ENCODE measurements around the gene XAF1.
"Not testable (repeated sequence)": the region's sequence is repeated elsewhere in the genome, so short reads cannot be mapped to it uniquely, and the experiment has no call there.

Gene XAF1

GRCh38 chr17:6714315-6714874 is 41.5 kb upstream of the XAF1 start:
- Histone ChIP-seq H3K36me3 (ENCODE audit: control insufficient read depth, insufficient read depth, low read length) (no peaks in the 10 kb centered on the region), H3K27me3 (ENCODE audit: control insufficient read depth, insufficient read depth, low read length) (peaks cover 27% of the 10 kb centered on the region), H3K4me3 (ENCODE audit: low read length) (no peak overlapping the region), H3K4me1 (ENCODE audit: control insufficient read depth, insufficient read depth, low read length) (no peaks in the 10 kb centered on the region), H3K9ac (ENCODE audit: low read length) (no peak overlapping the region), H3K27ac (ENCODE audit: low read depth, low read length) (no peak overlapping the region)

- Histone ChIP-seq H3K36me3 (ENCODE audit: control insufficient read depth, insufficient read depth, low read length) (no peaks in the 10 kb centered on the region), H3K4me3 (ENCODE audit: low read length) (no peak overlapping the region), H3K27ac (ENCODE audit: low read depth, low read length) (no peak overlapping the region), H3K27me3 (ENCODE audit: control insufficient read depth, insufficient read depth, low read length) (peaks cover 21% of the 10 kb centered on the region), H3K4me1 (ENCODE audit: control insufficient read depth, insufficient read depth, low read length) (no peaks in the 10 kb centered on the region), H3K9ac (ENCODE audit: low read length) (no peak overlapping the region)
These were observed 39.1 kb upstream of the XAF1 start for GRCh38 chr17:6716736-6717135.

- Histone ChIP-seq H3K27ac (ENCODE audit: low read depth, low read length) (no peak overlapping the region), H3K4me3 (ENCODE audit: low read length) (no peak overlapping the region), H3K27me3 (ENCODE audit: control insufficient read depth, insufficient read depth, low read length) (no peaks in the 10 kb centered on the region)
These were observed 34.1 kb upstream of the XAF1 start for GRCh38 chr17:6721744-6722143.

GRCh38 chr17:6724009-6724408 is 31.8 kb upstream of the XAF1 start:
- no peak overlapping the region for H3K4me3 ChIP-seq (ENCODE audit: low read length)
- no peak overlapping the region for H3K27ac ChIP-seq (ENCODE audit: low read depth, low read length)
- no peaks in the 10 kb centered on the region for H3K36me3 ChIP-seq (ENCODE audit: control insufficient read depth, insufficient read depth, low read length)
- H3K4me1 ChIP-seq (ENCODE audit: control insufficient read depth, insufficient read depth, low read length), result no peaks in the 10 kb centered on the region
- no peak overlapping the region for H3K9ac ChIP-seq (ENCODE audit: low read length)
- no peaks in the 10 kb centered on the region for H3K27me3 ChIP-seq (ENCODE audit: control insufficient read depth, insufficient read depth, low read length)

More at GRCh38 chr17:6721744-6722143, 34.1 kb upstream of the XAF1 start:
- H3K4me1 ChIP-seq (ENCODE audit: control insufficient read depth, insufficient read depth, low read length), result no peaks in the 10 kb centered on the region
- H3K9ac ChIP-seq (ENCODE audit: low read length), result no peak overlapping the region
- no peaks in the 10 kb centered on the region for H3K36me3 ChIP-seq (ENCODE audit: control insufficient read depth, insufficient read depth, low read length)

- Histone ChIP-seq H3K36me3 (ENCODE audit: control insufficient read depth, insufficient read depth, low read length) (no peaks in the 10 kb centered on the region), H3K27me3 (ENCODE audit: control insufficient read depth, insufficient read depth, low read length) (no peaks in the 10 kb centered on the region), H3K4me1 (ENCODE audit: control insufficient read depth, insufficient read depth, low read length) (no peaks in the 10 kb centered on the region), H3K4me3 (ENCODE audit: low read length) (no peak overlapping the region), H3K9ac (ENCODE audit: low read length) (no peak overlapping the region), H3K27ac (ENCODE audit: low read depth, low read length) (no peak overlapping the region)
These were observed 26.3 kb upstream of the XAF1 start for GRCh38 chr17:6729531-6729930.

GRCh38 chr17:6746665-6747064 is 9.2 kb upstream of the XAF1 start:
- not testable (repeated sequence) for H3K9ac ChIP-seq (ENCODE audit: low read length); H3K36me3 ChIP-seq (ENCODE audit: control insufficient read depth, insufficient read depth, low read length); H3K4me3 ChIP-seq (ENCODE audit: low read length); H3K27me3 ChIP-seq (ENCODE audit: control insufficient read depth, insufficient read depth, low read length); H3K27ac ChIP-seq (ENCODE audit: low read depth, low read length); H3K4me1 ChIP-seq (ENCODE audit: control insufficient read depth, insufficient read depth, low read length)

- Histone ChIP-seq H3K9ac (ENCODE audit: low read length) (no peak overlapping the region), H3K36me3 (ENCODE audit: control insufficient read depth, insufficient read depth, low read length) (no peaks in the 10 kb centered on the region), H3K4me3 (ENCODE audit: low read length) (no peak overlapping the region), H3K4me1 (ENCODE audit: control insufficient read depth, insufficient read depth, low read length) (peaks cover 12% of the 10 kb centered on the region), H3K27ac (ENCODE audit: low read depth, low read length) (no peak overlapping the region), H3K27me3 (ENCODE audit: control insufficient read depth, insufficient read depth, low read length) (no peaks in the 10 kb centered on the region)
These were observed 7.2 kb upstream of the XAF1 start for GRCh38 chr17:6748617-6749016.

- Histone ChIP-seq H3K9ac (ENCODE audit: low read length) (no peak overlapping the region), H3K4me1 (ENCODE audit: control insufficient read depth, insufficient read depth, low read length) (peaks cover 14% of the 10 kb centered on the region), H3K27me3 (ENCODE audit: control insufficient read depth, insufficient read depth, low read length) (no peaks in the 10 kb centered on the region), H3K27ac (ENCODE audit: low read depth, low read length) (no peak overlapping the region), H3K36me3 (ENCODE audit: control insufficient read depth, insufficient read depth, low read length) (no peaks in the 10 kb centered on the region), H3K4me3 (ENCODE audit: low read length) (no peak overlapping the region)
These were observed 6.3 kb upstream of the XAF1 start for GRCh38 chr17:6749519-6749918.

- H3K36me3 ChIP-seq (ENCODE audit: control insufficient read depth, insufficient read depth, low read length), result no peaks in the 10 kb centered on the region
- peaks cover 25% of the 10 kb centered on the region for H3K4me1 ChIP-seq (ENCODE audit: control insufficient read depth, insufficient read depth, low read length)
- no peaks in the 10 kb centered on the region for H3K27me3 ChIP-seq (ENCODE audit: control insufficient read depth, insufficient read depth, low read length)
- H3K4me3 ChIP-seq (ENCODE audit: low read length), result peak overlapping the region; percentile 24
- peak overlapping the region; percentile 70 for H3K27ac ChIP-seq (ENCODE audit: low read depth, low read length)
- no peak overlapping the region for H3K9ac ChIP-seq (ENCODE audit: low read length)
These were observed 3.6 kb upstream of the XAF1 start for GRCh38 chr17:6752068-6752909.

- peak overlapping the region; percentile 11 for H3K4me3 ChIP-seq (ENCODE audit: low read length)
- H3K4me1 ChIP-seq (ENCODE audit: control insufficient read depth, insufficient read depth, low read length), result peaks cover 25% of the 10 kb centered on the region
- peak overlapping the region; percentile 70 for H3K27ac ChIP-seq (ENCODE audit: low read depth, low read length)
- no peaks in the 10 kb centered on the region for H3K36me3 ChIP-seq (ENCODE audit: control insufficient read depth, insufficient read depth, low read length)
- H3K9ac ChIP-seq (ENCODE audit: low read length), result no peak overlapping the region
- H3K27me3 ChIP-seq (ENCODE audit: control insufficient read depth, insufficient read depth, low read length), result no peaks in the 10 kb centered on the region
These were observed 2.8 kb upstream of the XAF1 start for GRCh38 chr17:6753006-6753445.

- no peak overlapping the region for H3K9ac ChIP-seq (ENCODE audit: low read length)
- H3K4me1 ChIP-seq (ENCODE audit: control insufficient read depth, insufficient read depth, low read length), result peaks cover 25% of the 10 kb centered on the region
- no peak overlapping the region for H3K27ac ChIP-seq (ENCODE audit: low read depth, low read length)
- H3K4me3 ChIP-seq (ENCODE audit: low read length), result no peak overlapping the region
- H3K36me3 ChIP-seq (ENCODE audit: control insufficient read depth, insufficient read depth, low read length), result no peaks in the 10 kb centered on the region
- H3K27me3 ChIP-seq (ENCODE audit: control insufficient read depth, insufficient read depth, low read length), result no peaks in the 10 kb centered on the region
These were observed 2.3 kb upstream of the XAF1 start for GRCh38 chr17:6753546-6753945.

- Histone ChIP-seq H3K9ac (ENCODE audit: low read length) (peak overlapping the region; percentile 75), H3K4me3 (ENCODE audit: low read length) (peak overlapping the region; percentile 94), H3K27me3 (ENCODE audit: control insufficient read depth, insufficient read depth, low read length) (no peaks in the 10 kb centered on the region), H3K36me3 (ENCODE audit: control insufficient read depth, insufficient read depth, low read length) (peaks cover 7% of the 10 kb centered on the region), H3K27ac (ENCODE audit: low read depth, low read length) (peak overlapping the region; percentile 90), H3K4me1 (ENCODE audit: control insufficient read depth, insufficient read depth, low read length) (peaks cover 25% of the 10 kb centered on the region)
These were observed 565 bp upstream of the XAF1 start for GRCh38 chr17:6755281-6755680.

Measured in rectal smooth muscle tissue (tissue), 1 donor.